ENCODE measurements around the gene CDADC1.
"Not testable (repeated sequence)": the region's sequence is repeated elsewhere in the genome, so short reads cannot be mapped to it uniquely, and the experiment has no call there.

The CDADC1 gene

GRCh38 chr13:49315756-49316482, 68.2 kb downstream of the CDADC1 start:
- no peak for DNase-seq (ENCODE audit: low read depth)

GRCh38 chr13:49319551-49319950, 71.8 kb downstream of the CDADC1 start:
- no peak for DNase-seq (ENCODE audit: low read depth)

- no peak for DNase-seq (ENCODE audit: low read depth)
Observed at GRCh38 chr13:49319951-49320350, 72.2 kb downstream of the CDADC1 start.

DNA sequence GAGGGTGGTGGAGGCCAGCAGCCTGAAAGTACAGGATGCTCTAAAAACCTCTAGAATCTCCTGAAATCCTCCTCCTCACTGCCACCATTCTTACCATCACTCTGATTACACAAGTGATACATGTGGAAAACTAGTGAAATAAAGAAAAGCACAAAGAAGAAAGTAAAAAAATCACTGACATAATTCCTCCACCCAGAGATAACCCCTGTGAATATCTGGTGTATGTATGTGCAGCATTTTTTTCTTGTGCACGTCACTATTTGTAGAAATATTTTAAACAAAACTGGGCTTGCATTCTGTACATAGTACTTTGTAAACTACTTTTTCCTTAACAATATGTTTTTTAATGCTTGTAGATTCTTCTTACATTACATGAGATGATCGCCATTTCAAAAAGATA, 73.2 kb downstream of the CDADC1 start:
- DNase-seq (ENCODE audit: low read depth) = no peak

DNA sequence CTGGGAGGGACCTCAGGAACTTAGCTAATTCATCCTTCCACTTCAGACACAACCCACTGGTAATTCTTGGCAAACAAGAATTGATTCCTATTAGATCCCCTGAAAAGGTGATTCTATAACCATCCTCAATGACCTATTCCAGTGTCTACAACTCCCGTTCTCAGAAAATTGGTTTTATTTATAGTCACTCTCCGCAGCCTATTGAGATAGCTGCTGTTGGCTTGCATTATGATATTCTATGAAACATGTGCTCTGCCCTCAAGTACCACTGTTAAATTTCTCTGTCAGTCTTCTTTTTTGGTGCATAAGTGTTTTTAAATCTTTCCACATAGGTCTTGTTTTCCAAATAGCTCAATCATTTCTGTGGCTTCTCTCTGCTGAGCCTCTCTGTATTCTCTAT, 75.0 kb downstream of the CDADC1 start:
- no peak for DNase-seq (ENCODE audit: low read depth)

- DNase-seq (ENCODE audit: low read depth) = no peak
Observed at GRCh38 chr13:49323344-49323743, 75.6 kb downstream of the CDADC1 start.

- no peak for DNase-seq (ENCODE audit: low read depth)
Observed at GRCh38 chr13:49326222-49326917, 78.6 kb downstream of the CDADC1 start.

DNA sequence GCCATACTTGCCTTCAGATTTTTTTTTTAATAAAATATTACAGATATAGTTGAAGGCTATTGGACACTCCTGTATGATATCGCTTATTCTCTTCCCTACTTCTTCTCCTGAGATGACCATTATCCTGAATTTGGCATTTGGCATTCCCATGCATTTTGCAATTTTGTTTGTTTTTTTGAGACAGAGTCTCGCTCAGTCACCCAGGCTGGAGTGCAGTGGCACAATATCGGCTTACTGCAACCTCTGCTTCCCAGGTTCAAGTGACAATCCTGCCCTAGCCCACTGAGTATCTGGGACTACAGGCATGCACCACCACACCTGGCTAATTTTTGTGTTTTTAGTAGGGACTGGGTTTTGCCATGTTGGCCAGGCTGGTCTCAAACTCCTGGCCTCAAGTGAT, 79.4 kb downstream of the CDADC1 start:
- DNase-seq (ENCODE audit: low read depth) = not testable (repeated sequence)

DNA sequence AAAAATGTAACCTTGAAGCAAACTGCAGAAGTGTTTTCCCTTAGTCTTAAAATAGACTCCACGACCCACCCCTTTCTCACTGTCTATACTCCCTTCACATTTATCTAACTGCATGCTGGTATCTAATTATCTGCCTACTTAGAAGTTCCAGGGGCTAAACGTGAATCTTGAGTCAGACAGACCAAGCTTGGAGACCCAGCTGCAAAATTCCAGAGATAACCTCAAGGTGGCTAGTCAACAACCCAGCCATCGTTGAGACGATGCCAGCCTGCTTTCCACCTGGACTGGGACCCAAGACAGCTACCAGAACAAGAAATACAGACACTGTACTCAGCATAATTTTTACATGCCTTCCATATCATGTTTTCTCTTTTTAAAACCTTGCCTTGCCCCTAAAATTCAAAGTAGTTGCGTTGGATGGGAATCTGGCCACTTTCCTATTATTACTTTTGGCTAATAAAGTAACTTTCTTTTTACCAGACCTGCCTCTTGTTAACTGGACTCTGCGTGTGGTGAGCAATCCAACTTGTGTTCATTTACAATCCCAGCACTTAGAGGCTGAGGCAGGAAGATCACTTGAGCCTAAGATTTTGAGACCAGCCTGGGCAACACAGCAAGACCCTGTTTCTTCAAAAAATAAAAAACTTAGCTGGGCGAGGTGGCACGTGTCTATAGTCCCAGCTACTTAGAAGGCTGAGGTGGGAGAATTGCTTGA, 82.3 kb downstream of the CDADC1 start:
- DNase-seq (ENCODE audit: low read depth) = no peak

DNA sequence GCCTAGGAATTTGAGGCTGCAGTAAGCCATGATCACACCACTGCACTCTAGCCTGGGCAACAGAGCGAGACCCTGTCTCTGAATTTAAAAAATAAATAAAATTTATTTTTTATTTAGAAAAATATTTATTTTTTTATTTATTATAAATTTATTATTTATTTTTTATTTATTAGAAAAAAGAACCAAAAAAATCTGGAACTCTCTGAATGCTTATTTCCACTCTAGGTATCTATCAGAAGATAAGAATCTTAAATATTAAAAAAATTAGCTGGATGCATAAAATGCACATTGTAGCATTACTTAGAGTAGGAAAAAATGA, 82.8 kb downstream of the CDADC1 start:
- no peak for DNase-seq (ENCODE audit: low read depth)

- no peak for DNase-seq (ENCODE audit: low read depth)
Observed at GRCh38 chr13:49336655-49337054, 88.9 kb downstream of the CDADC1 start.

DNA sequence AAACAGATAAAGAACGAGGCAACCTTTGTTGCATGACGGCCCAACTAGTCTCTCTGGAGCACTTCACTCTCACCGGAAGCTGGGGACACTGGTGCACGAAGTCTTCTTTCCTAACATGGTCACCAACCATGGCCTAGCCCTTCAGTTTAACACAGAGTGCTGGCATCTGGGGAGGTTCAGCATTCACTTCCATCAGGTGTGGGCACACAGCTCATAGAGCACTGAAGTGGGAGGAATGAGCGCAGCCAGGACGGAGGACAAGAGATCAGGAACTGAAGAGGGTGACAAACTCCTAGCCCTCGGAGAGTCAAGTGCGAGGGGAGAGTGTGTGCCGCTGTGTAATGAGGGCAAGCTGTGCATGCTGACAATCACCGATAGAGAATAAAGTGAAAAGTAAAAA, 92.4 kb downstream of the CDADC1 start:
- DNase-seq (ENCODE audit: low read depth) = no peak

DNA sequence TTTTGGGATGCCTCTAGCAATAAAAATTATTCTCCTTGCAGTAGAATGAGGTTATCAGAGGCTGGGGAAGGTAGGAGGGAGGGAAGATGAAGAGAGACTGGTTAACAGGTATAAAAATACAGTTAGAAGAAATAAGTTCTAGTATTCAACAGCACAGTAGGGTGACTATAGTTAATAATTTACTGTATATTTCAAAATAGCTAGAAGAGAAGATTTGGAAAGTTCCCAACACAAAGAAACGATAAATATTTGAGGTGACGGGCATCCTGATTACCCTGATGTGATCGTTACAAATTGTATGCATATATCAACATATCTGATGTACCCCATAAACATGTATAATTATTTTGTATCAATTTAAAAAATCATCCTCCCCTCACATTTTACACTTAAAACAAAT, 93.8 kb downstream of the CDADC1 start:
- DNase-seq (ENCODE audit: low read depth) = no peak

GRCh38 chr13:49341941-49342340, 94.2 kb downstream of the CDADC1 start:
- no peak for DNase-seq (ENCODE audit: low read depth)

DNA sequence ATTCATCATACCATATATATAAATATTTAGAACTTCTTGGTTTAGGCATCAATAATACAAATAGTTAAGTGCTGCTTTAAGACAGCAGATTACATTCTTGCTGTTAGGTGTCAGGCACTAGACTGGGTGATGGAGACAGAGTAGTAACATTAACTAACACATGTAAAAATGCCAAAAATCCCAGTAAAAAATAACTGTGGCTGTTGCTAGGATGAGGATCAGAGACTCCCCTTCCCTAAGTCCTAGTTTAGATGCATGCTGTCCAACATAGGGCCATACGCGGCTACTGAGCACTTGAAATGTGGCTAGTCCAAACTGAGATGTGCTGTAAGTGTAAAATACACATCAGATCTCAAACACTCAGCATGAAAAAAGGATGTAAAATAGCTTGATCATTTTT, 94.7 kb downstream of the CDADC1 start:
- DNase-seq (ENCODE audit: low read depth) = no peak
